SK-N-SH treated with all-trans-retinoic acid at 6 μM for 48 hours (cell line): Measurements from ENCODE around the gene HPF1.

Source experiments
- ARNTL ChIP-seq: fragments of 450-650 bp; formaldehyde crosslinking; IDR thresholded peaks from 2 replicates; pipeline ENCODE4 v1.5.0; 2020; ENCODE audit warnings: low read depth, mild to moderate bottlenecking, moderate library complexity, borderline replicate concordance
- BACH2 ChIP-seq: fragments of 250-450 bp; sonication (Bioruptor Pico); IDR thresholded peaks from 2 replicates; pipeline ENCODE4 v1.9.0; 2021; ENCODE audit warnings: mild to moderate bottlenecking, borderline replicate concordance
- CREB5 ChIP-seq: fragments of 250-450 bp; sonication (Bioruptor Pico); IDR thresholded peaks from 2 replicates; pipeline ENCODE4 v1.5.1; 2020; ENCODE audit warnings: low read depth, mild to moderate bottlenecking, moderate library complexity
- ESRRG ChIP-seq: fragments of 250-450 bp; sonication (Bioruptor Pico); IDR thresholded peaks from 2 replicates; pipeline ENCODE4 v1.6.1; 2021; ENCODE audit warnings: mild to moderate bottlenecking
- GLIS3 ChIP-seq: fragments of 250-450 bp; sonication (Bioruptor Pico); IDR thresholded peaks from 2 replicates; pipeline ENCODE4 v1.5.0; 2020; ENCODE audit warnings: mild to moderate bottlenecking, moderate library complexity
- PATZ1 ChIP-seq: fragments of 250-450 bp; sonication (Bioruptor Pico); IDR thresholded peaks from 2 replicates; pipeline ENCODE4 v1.8.0; 2020; ENCODE audit warnings: mild to moderate bottlenecking, moderate library complexity, borderline replicate concordance
- PPARA ChIP-seq: fragments of 250-450 bp; sonication (Bioruptor Pico); IDR thresholded peaks from 2 replicates; pipeline ENCODE4 v1.5.0; 2020; ENCODE audit warnings: mild to moderate bottlenecking, borderline replicate concordance
- RARB ChIP-seq: fragments of 250-450 bp; sonication (Bioruptor Pico); IDR thresholded peaks from 2 replicates; pipeline ENCODE4 v1.8.0; 2021; ENCODE audit warnings: mild to moderate bottlenecking, moderate library complexity
- TSHZ2 ChIP-seq: fragments of 250-450 bp; sonication (Bioruptor Pico); IDR thresholded peaks from 2 replicates; pipeline ENCODE4 v1.5.0; 2020; ENCODE audit warnings: mild to moderate bottlenecking, moderate library complexity
- ZC3H10 ChIP-seq: fragments of 250-450 bp; sonication (Bioruptor Pico); IDR thresholded peaks from 2 replicates; pipeline ENCODE4 v1.5.1; 2021; ENCODE audit warnings: mild to moderate bottlenecking, moderate library complexity
- ZFP3 ChIP-seq: fragments of 250-450 bp; sonication (Bioruptor Pico); IDR thresholded peaks from 2 replicates; pipeline ENCODE4 v1.5.0; 2020; ENCODE audit warnings: mild to moderate bottlenecking, moderate library complexity
- TF ChIP-seq, protein P1 (sequence below): fragments of 250-450 bp; sonication (Bioruptor Pico); IDR thresholded peaks from 2 replicates; pipeline ENCODE4 v1.8.0; 2021; ENCODE audit warnings: low read depth, mild to moderate bottlenecking, moderate library complexity, borderline replicate concordance

- TF ChIP-seq RARB (CRISPR knock-in tag) = no peak
- TF ChIP-seq ZFP3 (CRISPR knock-in tag) = no peak
- TF ChIP-seq ARNTL (CRISPR knock-in tag) = no peak
- TF ChIP-seq BACH2 (CRISPR knock-in tag) = no peak
- TF ChIP-seq, protein P1, sequence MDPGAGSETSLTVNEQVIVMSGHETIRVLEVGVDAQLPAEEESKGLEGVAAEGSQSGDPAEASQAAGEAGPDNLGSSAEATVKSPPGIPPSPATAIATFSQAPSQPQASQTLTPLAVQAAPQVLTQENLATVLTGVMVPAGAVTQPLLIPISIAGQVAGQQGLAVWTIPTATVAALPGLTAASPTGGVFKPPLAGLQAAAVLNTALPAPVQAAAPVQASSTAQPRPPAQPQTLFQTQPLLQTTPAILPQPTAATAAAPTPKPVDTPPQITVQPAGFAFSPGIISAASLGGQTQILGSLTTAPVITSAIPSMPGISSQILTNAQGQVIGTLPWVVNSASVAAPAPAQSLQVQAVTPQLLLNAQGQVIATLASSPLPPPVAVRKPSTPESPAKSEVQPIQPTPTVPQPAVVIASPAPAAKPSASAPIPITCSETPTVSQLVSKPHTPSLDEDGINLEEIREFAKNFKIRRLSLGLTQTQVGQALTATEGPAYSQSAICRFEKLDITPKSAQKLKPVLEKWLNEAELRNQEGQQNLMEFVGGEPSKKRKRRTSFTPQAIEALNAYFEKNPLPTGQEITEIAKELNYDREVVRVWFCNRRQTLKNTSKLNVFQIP (CRISPR knock-in tag) = no peak
- TF ChIP-seq PPARA = no peak
- no peak for TF ChIP-seq PATZ1 (CRISPR knock-in tag)
- no peak for TF ChIP-seq ESRRG (CRISPR knock-in tag)
- TF ChIP-seq ZC3H10 (CRISPR knock-in tag) = no peak
- TF ChIP-seq TSHZ2 = no peak
- no peak for TF ChIP-seq CREB5
- TF ChIP-seq GLIS3 (CRISPR knock-in tag) = no peak
These were observed 41.5 kb upstream of the HPF1 start for GRCh38 chr4:169799260-169799659.
